Mesothelial cell of epicardium (in vitro differentiated cells): Measurements from ENCODE around the gene IER5. TPM values are rescaled to one million over a fixed set of nuclear protein-coding genes. Genes with fewer than 3 reads are reported as not detected.
"Not testable (repeated sequence)": the region's sequence is repeated elsewhere in the genome, so short reads cannot be mapped to it uniquely, and the experiment has no call there.

Experiments used
- DNase-seq, 2 experiments: peaks; one replicate each; pipeline ENCODE4 v3.0.0; 2021; ENCODE audit warnings: low spot score in 2 of 2; ENCODE audit not compliant: unreplicated experiment in 2 of 2
- H3K27ac Mint-ChIP-seq: 2 replicates; pipeline ENCODE4 v1.8.0; 2021; ENCODE audit warnings: mixed read lengths
- H3K27me3 Mint-ChIP-seq: 2 replicates; pipeline ENCODE4 v1.8.0; 2021; ENCODE audit warnings: low read depth, mixed read lengths
- H3K36me3 Mint-ChIP-seq: 2 replicates; pipeline ENCODE4 v1.8.0; 2021; ENCODE audit warnings: mixed read lengths
- H3K4me1 Mint-ChIP-seq: 2 replicates; pipeline ENCODE4 v1.8.0; 2021; ENCODE audit warnings: mixed read lengths
- H3K4me3 Mint-ChIP-seq: 2 replicates; pipeline ENCODE4 v1.8.0; 2021; ENCODE audit warnings: mild to moderate bottlenecking, moderate library complexity, mixed read lengths
- H3K9me3 Mint-ChIP-seq: 2 replicates; pipeline ENCODE4 v1.8.0; 2021; ENCODE audit warnings: mixed read lengths
- total RNA-seq: library from RNA; stranded (reverse); gene quantifications from 3 replicates; pipeline ENCODE4 v1.2.1, GENCODE V29; 2021
- TF ChIP-seq, protein P1 (sequence below): fragments of 200-600 bp; sonication (generic); IDR thresholded peaks from one replicate; pipeline ENCODE4 v1.5.0; 2021; ENCODE audit warnings: antibody characterized with exemption; ENCODE audit not compliant: unreplicated experiment

Gene IER5
- total RNA-seq: 12.9 to 14.1 TPM (median 13.4 TPM) in 3 replicates

DNA sequence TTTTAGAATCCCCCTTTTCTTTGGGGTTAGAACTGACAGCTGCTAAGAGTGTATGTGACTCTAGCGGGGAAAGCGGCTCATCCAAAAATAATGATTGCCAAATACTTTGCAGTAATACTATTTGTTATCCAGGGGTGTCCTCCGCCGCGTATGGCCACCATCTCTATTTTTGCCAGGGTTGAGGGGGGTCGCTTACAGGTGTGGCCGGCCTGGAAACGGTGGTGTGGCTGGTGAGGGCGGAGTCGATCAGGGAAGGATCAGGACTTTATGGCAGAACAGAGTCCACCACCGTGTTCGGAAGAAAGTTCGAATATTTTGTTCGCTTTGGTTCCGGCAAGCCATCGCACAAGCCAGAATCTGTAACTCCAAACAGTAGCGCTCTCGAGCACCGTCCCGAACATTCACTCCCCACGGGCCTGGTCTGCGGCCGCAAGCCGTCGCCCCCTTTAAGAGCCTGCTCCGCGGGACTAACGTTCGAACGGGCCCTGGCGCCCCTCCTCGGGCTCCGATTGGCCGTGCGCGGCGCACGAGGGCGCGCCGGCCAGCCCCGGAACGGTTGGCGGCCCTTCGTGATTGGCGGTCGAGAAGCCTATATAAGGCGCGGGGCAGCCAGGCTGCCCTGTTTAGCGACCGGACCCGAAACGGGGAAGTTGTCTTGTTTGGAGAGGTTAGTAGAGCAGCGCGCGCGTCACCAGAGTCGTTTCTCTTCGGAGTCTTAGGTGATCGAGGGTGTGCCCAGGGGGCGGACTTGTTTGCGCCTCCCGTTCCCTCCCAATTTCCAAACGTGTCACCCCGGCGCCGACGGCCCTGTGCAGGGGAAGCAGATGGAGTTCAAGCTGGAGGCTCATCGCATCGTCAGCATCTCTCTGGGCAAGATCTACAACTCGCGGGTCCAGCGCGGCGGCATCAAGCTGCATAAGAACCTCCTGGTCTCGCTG is at the start of gene IER5:
TSS of gene IER5 (plus strand) at position 622 of the 938 bp plus-strand sequence. CDS start at position 825, 203 bp downstream.
- H3K9me3 Mint-ChIP-seq: no peaks in the 10 kb centered on the region
- H3K4me1 Mint-ChIP-seq: peaks cover 32% of the 10 kb centered on the region
- DNase-seq: peak; percentile 84 to 97
- peaks cover 1% of the 10 kb centered on the region for H3K36me3 Mint-ChIP-seq
- peak within 1 kb of the TSS; percentile 97 for H3K27ac Mint-ChIP-seq
- TF ChIP-seq, protein P1, sequence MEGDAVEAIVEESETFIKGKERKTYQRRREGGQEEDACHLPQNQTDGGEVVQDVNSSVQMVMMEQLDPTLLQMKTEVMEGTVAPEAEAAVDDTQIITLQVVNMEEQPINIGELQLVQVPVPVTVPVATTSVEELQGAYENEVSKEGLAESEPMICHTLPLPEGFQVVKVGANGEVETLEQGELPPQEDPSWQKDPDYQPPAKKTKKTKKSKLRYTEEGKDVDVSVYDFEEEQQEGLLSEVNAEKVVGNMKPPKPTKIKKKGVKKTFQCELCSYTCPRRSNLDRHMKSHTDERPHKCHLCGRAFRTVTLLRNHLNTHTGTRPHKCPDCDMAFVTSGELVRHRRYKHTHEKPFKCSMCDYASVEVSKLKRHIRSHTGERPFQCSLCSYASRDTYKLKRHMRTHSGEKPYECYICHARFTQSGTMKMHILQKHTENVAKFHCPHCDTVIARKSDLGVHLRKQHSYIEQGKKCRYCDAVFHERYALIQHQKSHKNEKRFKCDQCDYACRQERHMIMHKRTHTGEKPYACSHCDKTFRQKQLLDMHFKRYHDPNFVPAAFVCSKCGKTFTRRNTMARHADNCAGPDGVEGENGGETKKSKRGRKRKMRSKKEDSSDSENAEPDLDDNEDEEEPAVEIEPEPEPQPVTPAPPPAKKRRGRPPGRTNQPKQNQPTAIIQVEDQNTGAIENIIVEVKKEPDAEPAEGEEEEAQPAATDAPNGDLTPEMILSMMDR: no peak
- H3K4me3 Mint-ChIP-seq: peak within 1 kb of the TSS; percentile 91
- no peaks in the 10 kb centered on the region for H3K27me3 Mint-ChIP-seq

DNA sequence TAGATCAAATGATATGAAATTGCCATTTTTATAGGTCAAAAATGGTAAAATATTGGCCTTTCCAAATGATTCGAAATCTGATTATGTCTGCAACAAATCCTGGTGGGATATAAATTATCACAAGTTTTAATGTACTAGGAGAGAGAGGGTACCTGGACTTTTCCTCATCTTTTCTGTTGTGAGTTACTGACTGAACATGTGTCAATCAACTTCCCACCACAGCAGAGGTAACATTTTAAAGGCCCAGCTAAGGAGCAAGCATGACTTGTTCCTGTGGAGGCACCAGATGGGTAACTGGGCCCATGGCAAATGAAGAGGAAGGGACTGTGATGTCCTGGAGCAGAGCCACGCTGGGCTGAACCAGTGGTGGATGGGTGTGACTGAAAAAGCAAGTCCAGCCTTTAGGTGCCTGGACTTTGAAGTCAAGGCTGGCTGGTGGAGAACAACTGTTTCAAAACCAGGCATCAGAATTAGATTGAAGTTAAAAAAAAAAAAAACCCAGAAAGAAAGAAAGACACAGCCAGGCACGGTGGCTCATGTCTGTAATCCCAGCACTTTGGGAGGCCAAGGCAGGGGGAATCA is 48.1 kb upstream of the IER5 start:
- H3K4me3 Mint-ChIP-seq: no peak overlapping the region
- H3K27ac Mint-ChIP-seq: peak overlapping the region; percentile 16
- TF ChIP-seq, protein P1: no peak
- DNase-seq: no peak
- H3K27me3 Mint-ChIP-seq: no peaks in the 10 kb centered on the region
- H3K36me3 Mint-ChIP-seq: no peaks in the 10 kb centered on the region
- H3K9me3 Mint-ChIP-seq: no peaks in the 10 kb centered on the region
- peaks cover 10% of the 10 kb centered on the region for H3K4me1 Mint-ChIP-seq

DNA sequence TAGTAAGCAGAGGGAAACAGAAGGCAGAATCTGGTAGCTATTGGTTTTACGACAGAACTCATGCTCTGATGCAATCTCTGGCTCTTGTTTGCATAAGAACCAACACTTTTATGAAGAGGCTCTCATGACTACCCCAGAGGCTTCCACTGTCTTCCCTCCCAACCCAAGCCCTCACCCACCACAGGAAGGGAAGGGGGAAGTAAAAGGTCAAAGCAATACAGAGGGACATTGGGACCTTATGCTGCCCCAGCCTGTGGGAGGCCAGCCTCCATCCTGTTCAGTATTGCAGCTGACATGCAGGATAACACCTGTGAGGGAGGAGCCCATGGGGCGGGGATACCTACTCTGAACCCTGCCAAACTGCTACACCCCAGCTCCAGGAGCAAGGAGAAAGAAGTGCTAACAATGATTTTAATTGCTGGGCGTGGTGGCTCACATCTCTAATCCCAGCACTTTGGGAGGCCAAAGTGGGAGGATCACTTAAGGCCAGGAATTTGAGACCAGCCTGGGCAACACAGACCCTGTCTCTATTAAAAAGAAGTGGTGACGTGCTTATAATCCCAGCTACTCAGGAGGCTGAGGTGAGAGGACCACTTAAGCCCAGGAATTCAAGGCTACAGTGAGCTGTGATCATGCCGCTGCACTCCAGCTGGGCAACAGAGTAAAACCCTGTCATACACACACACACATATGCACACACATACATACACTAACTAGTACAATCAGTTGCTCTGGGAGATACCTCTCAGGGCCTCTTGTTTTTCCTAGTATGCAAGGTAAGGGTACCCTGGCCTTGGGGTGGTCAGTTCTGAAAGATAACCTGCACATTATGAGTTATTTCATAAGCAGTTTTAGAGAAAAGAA is 45.2 kb upstream of the IER5 start:
- no peak for DNase-seq
- no peaks in the 10 kb centered on the region for H3K9me3 Mint-ChIP-seq
- no peaks in the 10 kb centered on the region for H3K27me3 Mint-ChIP-seq
- no peaks in the 10 kb centered on the region for H3K36me3 Mint-ChIP-seq
- H3K4me1 Mint-ChIP-seq: peaks cover 10% of the 10 kb centered on the region
- no peak overlapping the region for H3K27ac Mint-ChIP-seq
- TF ChIP-seq, protein P1: no peak
- H3K4me3 Mint-ChIP-seq: no peak overlapping the region

DNA sequence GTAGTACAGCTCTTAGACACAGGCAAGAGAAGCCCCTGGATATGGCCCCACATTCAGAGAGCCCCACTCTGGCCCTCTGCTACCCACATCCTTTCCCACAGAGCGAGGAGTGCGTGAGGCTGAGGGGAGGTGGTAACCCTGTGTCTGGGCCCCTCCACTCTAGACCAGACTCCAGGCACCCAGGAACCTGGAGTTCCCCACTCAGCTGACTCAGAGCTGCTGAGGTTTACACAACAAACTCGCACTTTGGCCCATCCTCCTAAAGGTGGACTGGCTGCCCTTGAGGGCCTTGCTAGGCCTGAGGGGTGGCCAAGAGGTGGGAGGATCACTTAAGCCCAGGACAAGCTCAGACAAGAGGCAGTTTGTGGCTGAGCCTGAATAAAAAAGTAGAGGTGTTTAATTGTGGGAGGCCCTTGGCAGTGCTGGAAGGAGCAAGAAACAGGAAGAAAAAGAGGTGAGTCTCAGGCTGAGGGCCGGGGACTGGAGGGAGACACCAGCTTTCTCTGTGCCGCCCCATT is 44.0 kb upstream of the IER5 start:
- no peaks in the 10 kb centered on the region for H3K27me3 Mint-ChIP-seq
- no peak for DNase-seq
- peak overlapping the region; percentile 84 for H3K27ac Mint-ChIP-seq
- TF ChIP-seq, protein P1: no peak
- no peaks in the 10 kb centered on the region for H3K36me3 Mint-ChIP-seq
- peaks cover 10% of the 10 kb centered on the region for H3K4me1 Mint-ChIP-seq
- no peaks in the 10 kb centered on the region for H3K9me3 Mint-ChIP-seq
- no peak overlapping the region for H3K4me3 Mint-ChIP-seq

DNA sequence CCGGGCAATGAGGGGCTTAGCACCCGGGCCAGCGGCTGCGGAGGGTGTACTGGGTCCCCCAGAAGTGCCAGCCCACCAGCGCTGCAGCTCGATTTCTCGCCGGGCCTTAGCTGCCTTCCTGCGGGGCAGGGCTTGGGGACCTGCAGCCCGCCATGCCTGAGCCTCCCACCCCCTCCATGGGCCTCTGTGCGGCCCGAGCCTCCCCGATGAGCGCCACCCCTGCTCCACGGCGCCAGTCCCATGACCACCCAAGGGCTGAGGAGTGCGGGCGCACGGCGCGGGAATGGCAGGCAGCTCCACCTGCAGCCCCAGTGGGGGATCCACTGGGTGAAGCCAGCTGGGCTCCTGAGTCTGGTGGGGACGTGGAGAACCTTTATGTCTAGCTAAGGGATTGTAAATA is 42.6 kb upstream of the IER5 start:
- not testable (repeated sequence) for H3K9me3 Mint-ChIP-seq, H3K36me3 Mint-ChIP-seq, H3K27ac Mint-ChIP-seq, DNase-seq, H3K27me3 Mint-ChIP-seq, H3K4me3 Mint-ChIP-seq
- peaks cover 10% of the 10 kb centered on the region for H3K4me1 Mint-ChIP-seq
